SK-N-SH (cell line): Measurements from ENCODE around the gene MON1B. TPM values are rescaled to one million over a fixed set of nuclear protein-coding genes. Genes with fewer than 3 reads are reported as not detected.
A peak's percentile ranks its signal among the peaks of the same experiment; 100 is the strongest.

Experiments used
- CTCF ChIA-PET: fragments of 300-600, 350-600 bp; formaldehyde crosslinking; extraction: SDS; loops from one replicate; lab custom pipeline; 2021; lab: Yijun Ruan, JAX
- POLR2A ChIA-PET: fragments of 350-600 bp; sonication (Branson Sonifier 250); formaldehyde crosslinking; extraction: SDS; loops from one replicate; lab custom pipeline; 2020; ENCODE audit warnings: antibody characterized with exemption, inconsistent platforms; lab: Yijun Ruan, JAX
- DNase-seq: peaks from one replicate; pipeline ENCODE4 v3.0.0; 2012
- H2AFZ ChIP-seq: fragments of 200-600 bp; sonication (generic); 2 replicates; pipeline ENCODE4 v1.8.1; 2016; ENCODE audit warnings: antibody characterized with exemption, mild to moderate bottlenecking, low read depth
- H3F3A ChIP-seq: fragments of 200-600 bp; sonication (generic); replicated peaks from 2 replicates; pipeline ENCODE3; 2016; ENCODE audit warnings: antibody characterized with exemption, mild to moderate bottlenecking; ENCODE audit not compliant: insufficient read depth
- H3K27ac ChIP-seq, 2 experiments: fragments of 200-500 bp in 1 of 2; fragments of 200-600 bp in 1 of 2; sonication (Bioruptor generic) in 1 of 2; sonication (generic), shearing (Covaris generic) in 1 of 2; 2 replicates each; pipeline versions ENCODE4 v1.5.1 to v1.6.1; 2014 to 2016; ENCODE audit warnings: low read depth in 2 of 2, inconsistent platforms in 1 of 2, low read length in 1 of 2, mild to moderate bottlenecking in 1 of 2, mixed read lengths in 1 of 2
- H3K27me3 ChIP-seq: fragments of 200-600 bp; sonication (generic), shearing (Covaris generic); 2 replicates; pipeline ENCODE4 v1.6.1; 2016; ENCODE audit warnings: mixed run types; ENCODE audit not compliant: insufficient read depth
- H3K36me3 ChIP-seq, 2 experiments: fragments of 200-500 bp in 1 of 2; fragments of 200-600 bp in 1 of 2; sonication (Bioruptor generic) in 1 of 2; sonication (generic) in 1 of 2; replicated peaks in 1 of 2; 2 replicates each; pipeline versions ENCODE3 to v1.5.1; 2014 to 2016; ENCODE audit warnings: low read length in 1 of 2, mild to moderate bottlenecking in 1 of 2; ENCODE audit not compliant: insufficient read depth in 2 of 2, control insufficient read depth in 1 of 2
- H3K4me1 ChIP-seq, 2 experiments: fragments of 200-500 bp in 1 of 2; fragments of 200-600 bp in 1 of 2; sonication (Bioruptor generic) in 1 of 2; sonication (generic), shearing (Covaris generic) in 1 of 2; 2 replicates each; pipeline versions ENCODE4 v1.5.1 to v1.6.1; 2014 to 2016; ENCODE audit warnings: low read depth in 1 of 2, low read length in 1 of 2, mixed run types in 1 of 2; ENCODE audit not compliant: insufficient read depth in 2 of 2, control insufficient read depth in 1 of 2
- H3K4me2 ChIP-seq: fragments of 200-600 bp; sonication (generic), shearing (Covaris generic); 2 replicates; pipeline ENCODE4 v1.6.1; 2017; ENCODE audit warnings: mixed run types
- H3K4me3 ChIP-seq, 2 experiments: fragments of 200-500 bp in 1 of 2; fragments of 200-600 bp in 1 of 2; sonication (Bioruptor generic) in 1 of 2; sonication (generic), shearing (Covaris generic) in 1 of 2; 2 replicates each; pipeline versions ENCODE4 v1.5.1 to v1.8.1; 2014 to 2016; ENCODE audit warnings: low read depth in 2 of 2, inconsistent platforms in 1 of 2, low read length in 1 of 2, mild to moderate bottlenecking in 1 of 2, mixed read lengths in 1 of 2, moderate library complexity in 1 of 2
- H3K79me2 ChIP-seq: fragments of 200-600 bp; sonication (generic); 2 replicates; pipeline ENCODE4 v1.8.1; 2017; ENCODE audit warnings: mild to moderate bottlenecking; ENCODE audit not compliant: insufficient read depth
- H3K9ac ChIP-seq: fragments of 200-600 bp; sonication (generic); 2 replicates; pipeline ENCODE4 v1.6.1; 2017; ENCODE audit warnings: mixed run types
- H3K9me2 ChIP-seq: fragments of 200-600 bp; sonication (generic); 2 replicates; pipeline ENCODE4 v1.6.1; 2017; ENCODE audit warnings: mixed run types
- H3K9me3 ChIP-seq: fragments of 200-600 bp; sonication (generic); 2 replicates; pipeline ENCODE4 v1.6.1; 2017; ENCODE audit warnings: mixed run types, mild to moderate bottlenecking, moderate library complexity
- H4K20me1 ChIP-seq: fragments of 200-600 bp; sonication (generic); 2 replicates; pipeline ENCODE4 v1.6.1; 2017; ENCODE audit warnings: mild to moderate bottlenecking, mixed run types; ENCODE audit not compliant: insufficient read depth
- CHD2 ChIP-seq: fragments of 150-350 bp; IDR thresholded peaks from 2 replicates; pipeline ENCODE4 v1.6.1; 2018; ENCODE audit warnings: low read length; ENCODE audit not compliant: partially characterized antibody
- EP300 ChIP-seq, 2 experiments: IDR thresholded peaks; 2 replicates each; pipeline versions ENCODE4 v1.4.0 to v1.6.1; 2012; ENCODE audit warnings: borderline replicate concordance in 1 of 2, low read depth in 1 of 2, low read length in 1 of 2
- FOSL2 ChIP-seq: IDR thresholded peaks from 2 replicates; pipeline ENCODE4 v1.4.0; 2012; ENCODE audit warnings: low read depth, mild to moderate bottlenecking, moderate library complexity, borderline replicate concordance
- GABPA ChIP-seq: IDR thresholded peaks from 2 replicates; pipeline ENCODE4 v1.4.0; 2012; ENCODE audit warnings: low read depth, mild to moderate bottlenecking
- MEF2A ChIP-seq: IDR thresholded peaks from 2 replicates; pipeline ENCODE4 v1.4.0; 2012; ENCODE audit warnings: low read depth, borderline replicate concordance
- MXI1 ChIP-seq: IDR thresholded peaks from 2 replicates; pipeline ENCODE4 v1.6.1; 2012; ENCODE audit warnings: mild to moderate bottlenecking, low read depth, low read length, improper control_type of control experiment
- NRF1 ChIP-seq: IDR thresholded peaks from 2 replicates; pipeline ENCODE4 v1.6.1; 2012; ENCODE audit warnings: low read depth, mild to moderate bottlenecking, low read length
- TAF1 ChIP-seq: IDR thresholded peaks from 2 replicates; pipeline ENCODE4 v1.6.1; 2012; ENCODE audit warnings: low read depth, mild to moderate bottlenecking, low read length, moderate library complexity, borderline replicate concordance
- TEAD4 ChIP-seq: IDR thresholded peaks from 2 replicates; pipeline ENCODE4 v1.4.0; 2012; ENCODE audit warnings: mild to moderate bottlenecking, borderline replicate concordance; ENCODE audit not compliant: insufficient read depth
- USF1 ChIP-seq: IDR thresholded peaks from 2 replicates; pipeline ENCODE4 v1.4.0; 2012; ENCODE audit warnings: low read depth, borderline replicate concordance
- WGBS: methylation state at CpG from one replicate; pipeline ENCODE4 v1.1.6; 2017; ENCODE audit warnings: low lambda C conversion rate; 5-methylcytosine and 5-hydroxymethylcytosine counted together
- polyA plus RNA-seq, 3 experiments: library from polyadenylated mRNA; depleted of rRNA; stranded (reverse); fragments of >200 nt; gene quantifications; 2 replicates each; pipeline ENCODE4 v1.2.3, GENCODE V29; 2012
- TF ChIP-seq, protein P1 (sequence below): IDR thresholded peaks from 2 replicates; pipeline ENCODE4 v1.4.0; 2012; ENCODE audit warnings: low read depth

Gene MON1B
- polyA plus RNA-seq, 1 of the 3 experiments (the other 2 are of a cell fraction) = 16.9 TPM

DNA sequence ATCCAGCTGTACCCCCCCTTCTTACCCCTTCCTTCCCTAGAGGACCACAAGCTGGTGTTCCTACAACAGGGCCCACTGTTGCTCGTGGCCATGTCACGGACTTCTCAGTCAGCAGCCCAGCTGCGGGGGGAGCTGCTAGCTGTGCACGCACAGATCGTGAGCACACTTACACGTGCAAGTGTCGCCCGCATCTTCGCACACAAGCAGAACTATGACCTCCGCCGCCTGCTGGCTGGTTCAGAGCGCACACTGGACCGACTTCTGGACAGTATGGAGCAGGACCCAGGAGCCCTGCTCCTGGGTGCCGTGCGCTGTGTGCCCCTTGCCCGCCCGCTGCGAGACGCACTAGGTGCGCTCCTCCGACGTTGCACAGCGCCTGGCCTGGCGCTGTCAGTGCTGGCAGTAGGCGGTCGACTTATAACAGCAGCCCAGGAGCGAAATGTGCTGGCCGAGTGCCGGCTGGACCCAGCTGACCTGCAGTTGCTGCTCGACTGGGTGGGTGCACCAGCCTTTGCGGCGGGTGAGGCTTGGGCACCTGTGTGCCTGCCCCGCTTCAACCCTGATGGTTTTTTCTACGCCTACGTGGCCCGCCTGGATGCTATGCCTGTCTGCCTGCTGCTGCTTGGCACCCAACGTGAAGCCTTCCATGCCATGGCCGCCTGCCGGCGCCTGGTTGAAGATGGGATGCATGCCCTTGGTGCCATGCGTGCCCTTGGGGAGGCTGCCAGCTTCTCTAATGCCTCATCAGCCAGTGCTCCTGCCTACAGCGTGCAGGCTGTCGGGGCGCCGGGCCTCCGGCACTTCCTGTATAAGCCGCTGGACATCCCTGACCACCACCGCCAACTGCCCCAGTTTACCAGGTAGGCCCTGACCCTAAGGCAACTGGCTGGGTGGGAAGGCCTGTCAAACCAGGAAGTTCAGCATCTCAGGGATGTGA, 3.6 kb downstream of the MON1B start:
- H3K36me3 ChIP-seq = peaks cover 6 to 50% of the 10 kb centered on the region in 2 experiments

DNA sequence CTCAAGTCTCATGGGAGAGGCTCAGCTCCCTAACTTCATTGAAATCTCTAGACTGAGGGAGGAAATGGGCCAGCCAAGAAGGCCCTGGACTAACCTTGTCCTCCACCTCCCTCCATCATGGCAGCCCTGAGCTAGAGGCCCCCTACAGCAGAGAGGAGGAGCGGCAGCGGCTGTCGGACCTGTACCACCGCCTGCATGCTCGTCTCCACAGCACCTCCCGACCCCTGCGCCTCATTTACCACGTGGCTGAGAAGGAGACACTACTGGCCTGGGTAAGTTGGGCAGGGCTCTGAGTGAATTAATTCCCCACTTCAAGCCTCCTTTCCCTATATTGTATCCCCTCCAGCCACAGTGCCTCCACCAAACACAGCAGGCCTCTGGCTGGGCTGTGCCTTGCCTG, 4.4 kb downstream of the MON1B start:
- Histone ChIP-seq H3K4me3 (no peak overlapping the region), H3K27me3 (no peaks in the 10 kb centered on the region), H3K4me2 (no peak overlapping the region), H3K9ac (no peak overlapping the region), H3K36me3 (peaks cover 6 to 54% of the 10 kb centered on the region in 2 experiments), H3K9me3 (no peaks in the 10 kb centered on the region), H3F3A (no peaks in the 10 kb centered on the region), H3K9me2 (no peaks in the 10 kb centered on the region), H4K20me1 (no peaks in the 10 kb centered on the region), H3K27ac (no peak overlapping the region), H2AFZ (no peak overlapping the region), H3K4me1 (peaks cover 0 to 13% of the 10 kb centered on the region in 2 experiments; a peak in 3 of 4 replicates), H3K79me2 (peaks cover 28% of the 10 kb centered on the region)
- ChIA-PET CTCF (no interaction called here), POLR2A (no interaction called here)
- TF ChIP-seq CHD2 (no peak), EP300 (IDR thresholded peaks at IDR 0.05; ENCODE audit: borderline replicate concordance in 1 of 2, low read depth in 1 of 2, low read length in 1 of 2) (no peak), MEF2A (no peak), NRF1 (no peak), MXI1 (no peak), FOSL2 (no peak), TAF1 (no peak), USF1 (no peak), TEAD4 (no peak), GABPA (no peak)
- TF ChIP-seq, protein P1, sequence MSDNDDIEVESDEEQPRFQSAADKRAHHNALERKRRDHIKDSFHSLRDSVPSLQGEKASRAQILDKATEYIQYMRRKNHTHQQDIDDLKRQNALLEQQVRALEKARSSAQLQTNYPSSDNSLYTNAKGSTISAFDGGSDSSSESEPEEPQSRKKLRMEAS = no peak
- DNase-seq = peak; percentile 9
- WGBS = 93% methylated on average over 8 of the region's 8 CpGs

More for the DNA sequence above, 3.6 kb downstream of the MON1B start:
- H3K9me2 ChIP-seq = no peaks in the 10 kb centered on the region
- H3K27me3 ChIP-seq = no peaks in the 10 kb centered on the region
- no peak for DNase-seq
- no peak overlapping the region for H3K4me3 ChIP-seq
- ChIA-PET POLR2A (interaction anchor here (1.1 kb wide), 1 partner anchor 17 kb away, joined by 3 read pairs; no protein-coding TSS in a partner anchor), CTCF (interaction anchor here (1.0 to 1.1 kb wide), 2 partner anchors 12 to 22 kb away, joined by 3 to 5 read pairs; no protein-coding TSS in a partner anchor)
- no peaks in the 10 kb centered on the region for H4K20me1 ChIP-seq
- no peak overlapping the region for H3K4me2 ChIP-seq
- peaks cover 0 to 13% of the 10 kb centered on the region in 2 experiments; a peak in 3 of 4 replicates for H3K4me1 ChIP-seq
- no peaks in the 10 kb centered on the region for H3K9me3 ChIP-seq
- H3K27ac ChIP-seq = no peak overlapping the region
- H3F3A ChIP-seq = no peaks in the 10 kb centered on the region
- no peak overlapping the region for H2AFZ ChIP-seq
- H3K79me2 ChIP-seq = peaks cover 28% of the 10 kb centered on the region
- no peak overlapping the region for H3K9ac ChIP-seq
- no peak for TF ChIP-seq USF1
- WGBS = 96% methylated on average over 17 of the region's 48 CpGs
